Stimulated activated CD8-positive, alpha-beta memory T cell treated with anti-CD3 and anti-CD28 coated beads, Interleukin-4, amount 100 ng/mL, for 1 hour (primary cell): ENCODE data around the gene SH3PXD2A.

Experiments
- DNase-seq, 2 donors: peaks; one replicate each; pipeline ENCODE4 v3.0.0-alpha.2; 2020; ENCODE audit warnings: low read depth in 2 of 2, low spot score in 1 of 2

SH3PXD2A gene

GRCh38 chr10:103548581-103549348 lies 306.6 kb downstream of the SH3PXD2A start:
- DNase-seq: no peak

GRCh38 chr10:103548006-103548405 lies 307.4 kb downstream of the SH3PXD2A start:
- DNase-seq: no peak

- no peak for DNase-seq
Measured at GRCh38 chr10:103547391-103547946, 307.9 kb downstream of the SH3PXD2A start.

- DNase-seq: no peak
Measured at GRCh38 chr10:103546401-103546800, 309.0 kb downstream of the SH3PXD2A start.

GRCh38 chr10:103545771-103546281 lies 309.6 kb downstream of the SH3PXD2A start:
- DNase-seq: no peak

- DNase-seq: no peak
Measured at GRCh38 chr10:103545366-103545765, 310.0 kb downstream of the SH3PXD2A start.

GRCh38 chr10:103544657-103545310 lies 310.6 kb downstream of the SH3PXD2A start:
- no peak for DNase-seq
